H9 (cell line): ENCODE results near the gene CLN5. TPM values are rescaled to one million over a fixed set of nuclear protein-coding genes. Genes with fewer than 3 reads are reported as not detected.

Source experiments
- DNase-seq: peaks from one replicate; pipeline ENCODE4 v3.0.0-alpha.2; 2017
- H2AFZ ChIP-seq: one replicate; pipeline ENCODE4 v1.6.1; 2013; ENCODE audit warnings: mild to moderate bottlenecking, low read length, control low read depth, moderate library complexity
- H2AK5ac ChIP-seq: 2 replicates; pipeline ENCODE4 v1.6.1; 2013; ENCODE audit warnings: low read length, control low read depth, mixed read lengths; ENCODE audit not compliant: insufficient read length
- H2BK120ac ChIP-seq: one replicate; pipeline ENCODE4 v1.6.1; 2013; ENCODE audit warnings: low read depth, mild to moderate bottlenecking, low read length, control low read depth, inconsistent platforms; ENCODE audit not compliant: poor library complexity, severe bottlenecking
- H2BK12ac ChIP-seq: 2 replicates; pipeline ENCODE4 v1.6.1; 2013; ENCODE audit warnings: low read length, control low read depth, mixed read lengths, low read depth; ENCODE audit not compliant: insufficient read length
- H2BK15ac ChIP-seq: 2 replicates; pipeline ENCODE4 v1.6.1; 2013; ENCODE audit warnings: low read depth, low read length, control low read depth
- H2BK20ac ChIP-seq: one replicate; pipeline ENCODE4 v1.6.1; 2013; ENCODE audit warnings: low read depth, mild to moderate bottlenecking, low read length, control low read depth, inconsistent platforms; ENCODE audit not compliant: poor library complexity, severe bottlenecking
- H2BK5ac ChIP-seq: 2 replicates; pipeline ENCODE4 v1.6.1; 2013; ENCODE audit warnings: low read length, control low read depth, mixed read lengths; ENCODE audit not compliant: insufficient read length
- H3K14ac ChIP-seq: 2 replicates; pipeline ENCODE4 v1.6.1; 2013; ENCODE audit warnings: low read length, control low read depth; ENCODE audit not compliant: insufficient read depth
- H3K18ac ChIP-seq: 2 replicates; pipeline ENCODE4 v1.6.1; 2013; ENCODE audit warnings: low read depth, mild to moderate bottlenecking, mixed read lengths, low read length, control low read depth; ENCODE audit not compliant: insufficient read length
- H3K23ac ChIP-seq: 2 replicates; pipeline ENCODE4 v1.6.1; 2013; ENCODE audit warnings: low read length, control low read depth, mixed read lengths, low read depth; ENCODE audit not compliant: insufficient read length
- H3K23me2 ChIP-seq: 2 replicates; pipeline ENCODE4 v1.6.1; 2013; ENCODE audit warnings: low read depth, mild to moderate bottlenecking, mixed read lengths, low read length, control low read depth; ENCODE audit not compliant: insufficient read length, poor library complexity, severe bottlenecking
- H3K27ac ChIP-seq: 2 replicates; pipeline ENCODE4 v1.5.1; 2013; ENCODE audit warnings: low read length, control low read depth, mixed read lengths, low read depth; ENCODE audit not compliant: insufficient read length
- H3K27me3 ChIP-seq: 2 replicates; pipeline ENCODE4 v1.6.1; 2013; ENCODE audit warnings: low read length, control low read depth, inconsistent platforms; ENCODE audit not compliant: insufficient read depth
- H3K4ac ChIP-seq: 2 replicates; pipeline ENCODE4 v1.6.1; 2013; ENCODE audit warnings: low read depth, mild to moderate bottlenecking, control low read depth, inconsistent platforms, low read length, moderate library complexity
- H3K4me1 ChIP-seq: 2 replicates; pipeline ENCODE4 v1.6.1; 2013; ENCODE audit warnings: low read length, control low read depth, inconsistent platforms; ENCODE audit not compliant: insufficient read depth
- H3K4me2 ChIP-seq: 2 replicates; pipeline ENCODE4 v1.6.1; 2013; ENCODE audit warnings: low read length, control low read depth, mixed read lengths; ENCODE audit not compliant: insufficient read length, insufficient read depth
- H3K56ac ChIP-seq: 2 replicates; pipeline ENCODE4 v1.6.1; 2013; ENCODE audit warnings: low read depth, mild to moderate bottlenecking, mixed read lengths, low read length, control low read depth; ENCODE audit not compliant: insufficient read length
- H3K79me1 ChIP-seq: 2 replicates; pipeline ENCODE4 v1.6.1; 2013; ENCODE audit warnings: low read depth, mild to moderate bottlenecking, moderate library complexity, low read length, control low read depth, inconsistent platforms; ENCODE audit not compliant: insufficient read depth, poor library complexity, severe bottlenecking
- H3K79me2 ChIP-seq: 2 replicates; pipeline ENCODE4 v1.6.1; 2013; ENCODE audit warnings: low read length, control low read depth, inconsistent platforms; ENCODE audit not compliant: insufficient read depth
- H3K9ac ChIP-seq: 2 replicates; pipeline ENCODE4 v1.6.1; 2013; ENCODE audit warnings: low read length, control low read depth, mixed read lengths; ENCODE audit not compliant: insufficient read length; ENCODE audit errors: extremely low read depth
- H3K9me3 ChIP-seq: one replicate; pipeline ENCODE4 v1.6.1; 2013; ENCODE audit warnings: low read depth, low read length, inconsistent platforms; ENCODE audit not compliant: control insufficient read depth
- H3T11ph ChIP-seq: one replicate; pipeline ENCODE4 v1.6.1; 2013; ENCODE audit warnings: mild to moderate bottlenecking, low read length, control low read depth, inconsistent platforms
- H4K20me1 ChIP-seq: one replicate; pipeline ENCODE4 v1.6.1; 2013; ENCODE audit not compliant: control insufficient read depth, insufficient read length, insufficient read depth
- H4K5ac ChIP-seq: 2 replicates; pipeline ENCODE4 v1.6.1; 2013; ENCODE audit warnings: low read depth, mild to moderate bottlenecking, mixed read lengths, low read length, control low read depth; ENCODE audit not compliant: insufficient read length
- H4K8ac ChIP-seq: replicated peaks from 2 replicates; pipeline ENCODE4 v1.6.1; 2013; ENCODE audit warnings: low read length, control low read depth, mixed read lengths, low read depth; ENCODE audit not compliant: insufficient read length
- H4K91ac ChIP-seq: 2 replicates; pipeline ENCODE4 v1.6.1; 2013; ENCODE audit warnings: low read depth, mild to moderate bottlenecking, moderate library complexity, mixed read lengths, low read length, control low read depth; ENCODE audit not compliant: insufficient read length
- H3K27ac Mint-ChIP-seq, 3 experiments: 2 replicates in 2 of 3; 3 replicates in 1 of 3; pipeline ENCODE4 v1.8.0; 2020 to 2021; ENCODE audit warnings: mixed read lengths in 3 of 3, mild to moderate bottlenecking in 1 of 3, moderate library complexity in 1 of 3
- H3K27me3 Mint-ChIP-seq: 2 replicates; pipeline ENCODE4 v1.8.0; 2021; ENCODE audit warnings: low read depth, mild to moderate bottlenecking, moderate library complexity, mixed read lengths
- H3K36me3 Mint-ChIP-seq, 3 experiments: 2 replicates in 2 of 3; 3 replicates in 1 of 3; pipeline ENCODE4 v1.8.0; 2020 to 2021; ENCODE audit warnings: low read depth in 3 of 3, mixed read lengths in 3 of 3; ENCODE audit not compliant: insufficient read depth in 1 of 3
- H3K4me1 Mint-ChIP-seq, 2 experiments: 2 replicates each; pipeline ENCODE4 v1.8.0; 2020; ENCODE audit warnings: mixed read lengths in 2 of 2
- H3K4me3 Mint-ChIP-seq, 2 experiments: 2 replicates in 1 of 2; 3 replicates in 1 of 2; pipeline ENCODE4 v1.8.0; 2020 to 2021; ENCODE audit warnings: mild to moderate bottlenecking in 2 of 2, mixed read lengths in 2 of 2, moderate library complexity in 1 of 2
- H3K9me3 Mint-ChIP-seq, 2 experiments: 2 replicates in 1 of 2; 3 replicates in 1 of 2; pipeline ENCODE4 v1.8.0; 2020; ENCODE audit warnings: mild to moderate bottlenecking in 2 of 2, mixed read lengths in 2 of 2, moderate library complexity in 1 of 2
- CTCF ChIP-seq: fragments of 200-600 bp; sonication (generic); conservative IDR thresholded peaks from 3 replicates; pipeline ENCODE4 v1.8.0; 2021; ENCODE audit warnings: antibody characterized with exemption, mild to moderate bottlenecking
- WGBS: extraction: QIAGEN DNeasy Blood & Tissue Kit; methylation state at CpG from one replicate; pipeline ENCODE4 v1.1.7; 2013; ENCODE audit warnings: missing lambda C conversion rate, low lambda C conversion rate, mixed read lengths; ENCODE audit not compliant: insufficient read length; ENCODE audit errors: extremely low coverage; 5-methylcytosine and 5-hydroxymethylcytosine counted together
- long read RNA-seq: library from polyadenylated mRNA; unstranded; transcript quantifications from one replicate; pipeline ENCODE4 v2.0.0, GENCODE V29; 2020
- total RNA-seq: library from RNA; stranded (reverse); gene quantifications from 2 replicates; pipeline ENCODE4 v1.2.1, GENCODE V29; 2021

Gene CLN5
- total RNA-seq, result 8.3 and 10.1 TPM in 2 replicates
- long read RNA-seq, full-length matches to known transcripts, result 36 of 40 reads
- long read RNA-seq, partial matches to known transcripts, result 1 of 40 reads
- long read RNA-seq, other reads (novel, unspliced or antisense), result 3 of 40 reads

GRCh38 chr13:76991796-76992547, at the start of gene CLN5:
Gene CLN5, plus strand, starts transcription at chr13:76992081. Its CDS starts 18 bp downstream, at chr13:76992099.
- Histone ChIP-seq H3K56ac (no peak within 1 kb of the TSS), H3K9ac (peak within 1 kb of the TSS; percentile 94), H3K18ac (peak within 1 kb of the TSS; percentile 90), H2BK12ac (no peak within 1 kb of the TSS), H3K4me1 (no peaks in the 10 kb centered on the region; the same call in 1 of the 2 replicates), H4K8ac (no peak within 1 kb of the TSS), H3K4ac (no peak within 1 kb of the TSS), H3K27me3 (no peaks in the 10 kb centered on the region), H2BK120ac (no peak within 1 kb of the TSS), H3K23ac (no peak within 1 kb of the TSS), H3K79me1 (no peaks in the 10 kb centered on the region), H3T11ph (no peak within 1 kb of the TSS), H2BK20ac (no peak within 1 kb of the TSS), H3K14ac (peak within 1 kb of the TSS; percentile 92), H2BK5ac (no peak within 1 kb of the TSS), H4K20me1 (no peaks in the 10 kb centered on the region), H3K79me2 (no peaks in the 10 kb centered on the region; the same call in 1 of the 2 replicates), H3K27ac (peak within 1 kb of the TSS; percentile 30), H2AFZ (no peak within 1 kb of the TSS), H4K5ac (peak within 1 kb of the TSS; percentile 93), H2AK5ac (no peak within 1 kb of the TSS), H2BK15ac (no peak within 1 kb of the TSS), H3K4me2 (peak within 1 kb of the TSS; percentile 88), H3K23me2 (peaks cover 8% of the 10 kb centered on the region), H3K9me3 (no peaks in the 10 kb centered on the region), H4K91ac (no peak within 1 kb of the TSS)
- H3K9me3 Mint-ChIP-seq, result no peaks in the 10 kb centered on the region; a peak in 1 of 5 replicates
- WGBS, result no CpG with 5 or more reads among the region's 73 CpGs
- H3K27me3 Mint-ChIP-seq, result peaks cover 14% of the 10 kb centered on the region
- DNase-seq, result peak; percentile 95
- H3K27ac Mint-ChIP-seq, result peak within 1 kb of the TSS; percentile 93 to 99 (median 98); a peak in 6 of 7 replicates
- peaks cover 0 to 8% (median 8%) of the 10 kb centered on the region in 3 experiments; a peak in 5 of 7 replicates for H3K36me3 Mint-ChIP-seq
- H3K4me3 Mint-ChIP-seq, result peak within 1 kb of the TSS; percentile 95 to 99
- H3K4me1 Mint-ChIP-seq, result peaks cover 20% of the 10 kb centered on the region in 2 experiments
- TF ChIP-seq CTCF, result no peak
